Upper lobe of right lung (tissue), 1 donor: Measurements from ENCODE around the gene GOLGA8B. TPM values are rescaled to one million over a fixed set of nuclear protein-coding genes. Genes with fewer than 3 reads are reported as not detected.

Experiments
- total RNA-seq: library from RNA; stranded (reverse); fragmentation: NEBNext Ultra II Directional; extraction: Animal tissue kit (Norgen Biotek cat#: 25700); gene quantifications from one replicate; pipeline ENCODE4 v1.2.1, GENCODE V29; 2021
- donor health status: DM: no; HTN: yes; CAD: no; lungs with severe emphysema.

The GOLGA8B gene
- total RNA-seq, 1 donor from 2014 or later = 56.0 TPM

Other genes starting within 250 kb of the GOLGA8B start
- gene SLC12A6, start 245.9 kb downstream of the GOLGA8B start, total RNA-seq = 44.9 TPM
- 161 TPM for gene NOP10, start 240.5 kb downstream of the GOLGA8B start, total RNA-seq
- not detected for gene NUTM1, start 240.3 kb downstream of the GOLGA8B start, total RNA-seq
- 31.5 TPM for gene LPCAT4, start 216.5 kb downstream of the GOLGA8B start, total RNA-seq
- gene GOLGA8A, start 145.8 kb downstream of the GOLGA8B start, total RNA-seq = 80.8 TPM
- not detected for gene GJD2, start 171.3 kb upstream of the GOLGA8B start, total RNA-seq
- 3.4 TPM for gene ACTC1, start 211.9 kb upstream of the GOLGA8B start, total RNA-seq